Medulla oblongata (tissue), 1 donor: ENCODE results near the gene CLIC3.

Source experiments
- DNase-seq: peaks from one replicate; pipeline ENCODE4 v3.0.0-alpha.2; 2015; ENCODE audit errors: extremely low spot score

The CLIC3 gene

DNA sequence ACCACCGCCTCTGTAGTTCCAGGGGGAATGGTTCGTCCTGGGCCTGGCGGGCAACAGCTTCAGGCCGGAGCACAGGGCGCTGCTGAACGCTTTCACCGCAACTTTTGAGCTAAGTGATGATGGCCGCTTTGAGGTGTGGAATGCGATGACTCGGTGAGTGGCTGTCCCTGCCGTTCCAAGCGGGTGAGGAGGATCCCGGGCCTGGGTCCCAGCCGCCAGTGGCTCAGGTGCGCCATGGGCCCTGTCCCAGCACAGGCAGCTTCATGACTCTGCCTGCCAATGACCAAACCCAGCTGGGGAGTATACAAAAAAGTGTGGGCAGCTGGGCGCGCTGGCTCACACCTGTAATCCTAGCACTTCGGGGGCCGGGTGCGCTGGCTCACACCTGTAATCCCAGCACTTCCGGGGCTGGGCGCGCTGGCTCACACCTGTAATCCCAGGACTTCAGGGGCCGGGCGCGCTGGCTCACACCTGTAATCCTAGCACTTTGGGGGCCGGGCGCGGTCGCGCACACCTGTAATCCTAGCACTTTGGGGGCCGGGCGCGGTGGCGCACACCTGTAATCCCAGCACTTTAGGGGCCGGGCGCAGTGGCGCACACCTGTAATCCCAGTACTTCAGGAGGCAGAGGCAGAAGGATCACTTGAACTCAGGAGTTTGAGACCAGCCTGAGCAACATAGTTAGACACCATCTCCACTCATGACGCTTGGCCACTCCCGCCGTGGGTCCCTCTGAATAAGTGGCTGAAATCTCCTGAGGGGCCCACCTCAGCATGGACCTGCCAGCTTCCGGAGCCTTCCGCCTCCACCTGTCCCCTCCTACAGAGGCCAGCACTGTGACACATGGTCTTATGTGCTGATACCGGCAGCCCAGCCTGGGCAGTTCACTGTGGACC is 43.2 kb downstream of the CLIC3 start:
- DNase-seq: no peak

DNA sequence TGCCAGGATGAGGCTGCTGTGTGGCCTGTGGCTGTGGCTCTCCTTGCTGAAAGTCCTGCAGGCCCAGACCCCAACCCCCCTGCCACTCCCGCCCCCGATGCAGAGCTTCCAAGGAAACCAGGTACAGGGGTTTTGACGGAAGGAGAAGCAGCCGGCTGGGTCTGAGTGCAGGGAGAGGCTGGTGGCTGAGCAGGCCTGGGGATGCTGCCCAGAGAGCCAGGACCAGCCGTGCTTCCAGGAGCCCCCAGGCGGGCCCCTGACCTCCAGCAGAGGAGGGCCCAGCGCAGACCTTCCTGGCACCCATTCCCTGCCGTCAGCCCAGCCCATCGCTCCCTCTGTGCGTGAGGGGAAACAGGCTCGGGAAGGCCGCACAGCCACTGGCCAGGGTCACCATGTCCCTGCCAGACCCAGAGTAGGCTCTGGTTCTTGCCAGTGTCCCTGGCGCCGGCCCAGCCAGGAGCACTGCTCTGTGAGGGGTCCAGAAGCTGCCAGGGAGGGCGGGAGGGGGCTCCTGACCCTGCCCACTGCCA is 44.0 kb downstream of the CLIC3 start:
- DNase-seq: peak; percentile 47

DNA sequence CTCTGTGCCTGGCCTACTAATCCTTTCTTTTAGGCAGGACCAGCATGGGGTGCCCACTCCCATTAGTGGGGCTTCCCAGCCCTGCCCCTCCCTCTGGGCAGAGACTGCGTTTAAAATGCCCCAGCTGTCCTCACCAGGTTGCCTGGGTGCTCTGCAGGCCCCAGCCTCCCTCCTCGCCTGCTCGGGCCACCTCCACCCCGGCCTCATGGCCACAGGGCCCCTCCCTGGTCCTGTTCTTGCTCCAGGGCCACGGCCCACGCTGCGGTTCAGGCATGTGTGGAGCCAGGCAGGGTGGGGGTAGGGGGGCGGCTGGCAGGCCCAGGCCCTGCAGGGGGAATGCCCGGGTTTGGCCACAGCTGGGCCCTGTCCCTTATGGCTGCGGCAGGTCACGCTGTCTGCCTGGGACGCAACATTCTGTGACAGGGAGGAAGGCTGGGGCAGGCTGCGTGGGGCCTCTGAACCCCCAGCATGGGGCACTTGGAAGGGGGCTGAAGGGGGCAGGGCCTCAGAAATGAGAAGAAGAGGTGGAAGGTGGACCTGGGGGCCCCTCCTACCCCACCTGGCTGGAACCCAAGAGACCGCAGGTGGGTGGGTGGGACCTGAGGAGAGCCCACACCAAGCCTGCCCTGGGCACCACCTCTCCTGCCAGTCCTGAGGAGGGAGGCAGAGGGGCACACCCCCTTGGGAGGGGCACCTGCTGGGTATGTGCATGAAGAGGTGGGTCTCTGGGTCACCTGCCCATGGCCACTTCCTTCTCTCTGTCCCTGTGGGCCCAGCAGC is 44.6 kb downstream of the CLIC3 start, which contains the start of gene LCN12:
Gene LCN12 (plus strand): TSS at position 733 of the 780 bp plus-strand sequence. CDS start 55 bp downstream, outside the sequence.
- no peak for DNase-seq

DNA sequence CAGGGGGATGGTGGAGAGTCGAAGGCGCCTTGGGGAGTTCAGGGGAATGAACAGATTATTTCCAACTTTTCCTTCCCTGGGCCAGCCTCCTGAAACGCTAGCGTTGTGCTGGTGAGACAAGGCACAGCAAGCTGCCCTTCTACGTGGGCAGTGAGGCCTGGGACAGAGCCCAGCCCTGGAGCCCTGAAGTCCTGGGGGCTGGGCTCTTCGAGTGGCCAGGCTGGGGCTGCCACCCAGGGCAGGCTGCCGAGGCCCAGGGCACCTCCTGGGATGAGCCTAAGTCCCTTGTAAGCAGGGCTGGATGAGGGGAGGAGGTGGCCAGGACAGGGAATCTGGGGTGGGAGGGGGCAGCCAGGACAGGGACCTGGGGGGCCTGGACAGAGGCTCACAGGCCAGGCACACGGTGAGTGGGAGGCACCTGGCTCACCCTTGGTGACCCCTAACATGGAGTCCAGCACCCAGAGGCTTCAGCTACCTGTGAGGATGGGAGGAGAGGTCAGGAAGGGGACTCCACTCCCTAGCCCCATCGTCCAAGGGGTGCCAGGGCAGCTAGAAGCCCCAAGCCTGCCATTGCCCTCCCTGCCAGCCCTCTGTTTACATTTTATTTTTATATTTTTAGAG is 45.6 kb downstream of the CLIC3 start:
- peak; percentile 52 for DNase-seq

DNA sequence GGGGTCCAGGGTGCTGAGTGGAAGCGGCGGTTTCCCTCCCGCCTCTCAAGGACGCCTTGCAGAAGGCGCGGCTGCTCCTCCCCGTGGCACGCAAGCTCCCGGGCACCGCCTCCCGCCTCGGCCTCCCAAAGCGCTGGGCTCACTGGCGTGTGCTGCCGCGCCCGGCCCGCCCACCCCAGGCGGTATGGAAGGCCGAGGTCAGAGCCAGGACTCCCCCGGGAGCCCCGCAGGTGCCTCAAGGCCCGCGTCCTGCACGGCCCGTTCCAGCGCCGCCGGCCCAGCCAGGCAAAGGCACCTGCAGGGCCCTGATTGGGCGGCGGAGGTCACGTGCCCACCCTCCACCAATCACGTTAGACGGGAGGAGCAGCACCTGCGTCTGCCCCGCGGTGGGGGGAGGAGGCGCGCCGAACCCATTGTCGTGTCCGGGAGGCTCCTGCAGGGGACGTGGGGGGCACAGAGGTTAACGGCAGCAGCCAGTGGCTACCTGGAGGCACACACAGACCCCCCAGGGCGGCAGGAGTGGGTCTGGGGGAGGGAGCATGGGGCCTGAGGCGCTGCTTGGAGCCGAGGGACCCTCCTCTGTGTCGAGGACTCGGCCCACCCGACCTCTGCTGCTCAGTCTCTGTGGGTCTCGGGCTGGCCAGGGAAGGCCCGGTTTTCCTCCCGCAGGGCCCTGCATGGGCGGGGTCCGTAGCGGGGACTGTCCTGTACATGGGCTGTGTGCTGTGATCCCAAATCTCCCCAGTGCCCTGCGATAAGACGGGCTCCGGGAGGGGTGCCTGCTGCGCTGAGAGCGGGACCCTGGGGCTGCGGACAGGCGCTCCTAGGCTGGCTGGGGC is 46.3 kb downstream of the CLIC3 start:
- DNase-seq: peak; percentile 97

DNA sequence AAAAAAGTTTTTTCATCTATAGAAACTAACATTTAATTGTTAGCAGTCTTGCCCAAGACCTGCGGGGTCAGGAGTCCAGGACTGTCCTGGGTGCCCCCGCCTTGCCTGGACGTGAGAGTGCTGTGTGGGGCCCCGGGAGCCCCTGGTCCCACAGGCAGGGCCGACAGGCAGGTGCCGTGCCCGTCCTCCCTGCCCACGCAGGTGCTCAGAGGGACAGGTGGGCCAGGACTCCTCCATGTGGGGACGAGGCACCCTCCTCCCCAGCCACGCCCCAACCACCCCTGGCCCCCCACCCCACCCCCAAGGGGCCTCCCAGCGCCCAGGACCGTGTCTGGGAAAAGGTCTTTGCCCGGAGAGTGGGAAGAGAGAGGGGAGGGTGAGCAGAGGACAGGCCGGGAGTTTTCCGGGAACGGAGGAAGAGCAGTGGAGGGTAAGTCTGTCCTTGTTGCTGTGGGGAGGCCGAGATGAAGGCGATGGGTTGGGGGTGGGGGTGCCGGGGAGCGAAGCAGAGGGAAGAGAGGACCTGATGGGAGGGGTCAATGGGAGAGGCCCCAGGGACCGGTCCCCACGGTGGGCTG is 47.0 kb downstream of the CLIC3 start:
- DNase-seq: peak; percentile 25

DNA sequence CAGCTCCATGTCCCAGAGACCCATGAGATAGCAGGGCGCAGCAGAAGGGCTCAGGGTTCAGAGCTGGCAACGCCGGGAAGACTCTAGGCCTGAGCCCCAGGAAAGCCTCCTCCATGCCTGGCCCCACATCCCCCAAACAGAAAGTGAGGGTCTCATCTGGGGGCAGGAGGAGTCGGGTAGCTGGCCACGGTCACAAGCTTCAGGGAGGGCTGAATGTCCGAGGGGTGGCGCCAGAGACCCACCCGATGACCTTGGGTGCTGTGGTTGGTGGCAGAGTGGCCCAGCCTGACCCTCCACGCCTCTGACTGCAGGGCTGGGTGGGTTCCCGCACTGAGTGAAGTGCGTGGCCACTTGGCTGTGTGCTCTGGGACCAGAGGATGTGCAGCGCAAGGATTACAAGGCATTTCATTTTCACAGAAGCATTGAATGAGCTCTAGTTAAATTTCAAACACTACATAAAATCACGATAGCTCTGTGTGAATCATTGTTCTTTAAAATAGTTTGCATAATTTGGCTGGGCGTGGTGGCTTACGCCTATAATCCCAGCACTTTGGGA is 48.3 kb downstream of the CLIC3 start:
- peak; percentile 79 for DNase-seq

DNA sequence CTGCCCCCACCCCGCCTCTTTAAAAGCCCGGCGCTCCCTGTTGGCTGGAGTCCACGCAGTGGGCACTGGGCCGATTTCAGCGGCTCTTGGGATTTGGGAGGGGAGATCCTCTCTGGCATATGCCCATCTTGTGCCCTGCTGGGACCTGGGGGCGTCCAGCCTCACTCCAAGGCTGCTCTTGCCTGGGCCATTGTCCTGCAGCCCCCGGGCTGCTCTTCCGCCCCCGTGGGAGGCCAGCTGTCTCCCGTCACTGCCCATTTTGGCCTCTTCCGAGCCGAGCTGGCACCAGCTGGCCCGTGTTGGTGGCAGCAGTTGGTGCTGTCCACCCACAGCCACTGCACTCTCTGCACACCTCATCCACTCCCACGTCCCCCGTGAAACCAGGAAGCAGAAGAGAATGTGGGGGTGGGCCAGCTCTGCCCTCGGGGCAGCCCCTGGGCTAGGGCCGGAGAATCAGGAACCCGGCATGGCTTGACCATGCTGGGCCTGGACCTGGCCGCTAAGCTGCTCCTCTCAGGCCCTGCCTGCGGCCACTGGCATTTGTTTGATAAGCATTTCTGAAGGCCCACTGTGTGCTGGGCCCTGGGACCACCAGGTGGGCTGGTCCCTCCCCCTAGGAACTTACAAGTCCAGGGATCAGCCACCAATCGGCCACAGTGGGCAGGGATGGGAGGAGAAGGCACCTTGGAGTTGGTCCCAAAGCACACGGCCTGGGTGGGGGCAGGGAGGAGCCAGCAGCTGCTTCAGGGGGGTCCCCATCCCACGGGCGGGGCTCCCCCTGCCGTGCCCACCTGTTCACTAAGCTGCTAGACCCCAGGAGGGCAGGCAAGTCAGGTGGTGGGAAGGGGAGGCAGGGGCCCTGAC is 49.1 kb downstream of the CLIC3 start:
- peak; percentile 59 for DNase-seq

DNA sequence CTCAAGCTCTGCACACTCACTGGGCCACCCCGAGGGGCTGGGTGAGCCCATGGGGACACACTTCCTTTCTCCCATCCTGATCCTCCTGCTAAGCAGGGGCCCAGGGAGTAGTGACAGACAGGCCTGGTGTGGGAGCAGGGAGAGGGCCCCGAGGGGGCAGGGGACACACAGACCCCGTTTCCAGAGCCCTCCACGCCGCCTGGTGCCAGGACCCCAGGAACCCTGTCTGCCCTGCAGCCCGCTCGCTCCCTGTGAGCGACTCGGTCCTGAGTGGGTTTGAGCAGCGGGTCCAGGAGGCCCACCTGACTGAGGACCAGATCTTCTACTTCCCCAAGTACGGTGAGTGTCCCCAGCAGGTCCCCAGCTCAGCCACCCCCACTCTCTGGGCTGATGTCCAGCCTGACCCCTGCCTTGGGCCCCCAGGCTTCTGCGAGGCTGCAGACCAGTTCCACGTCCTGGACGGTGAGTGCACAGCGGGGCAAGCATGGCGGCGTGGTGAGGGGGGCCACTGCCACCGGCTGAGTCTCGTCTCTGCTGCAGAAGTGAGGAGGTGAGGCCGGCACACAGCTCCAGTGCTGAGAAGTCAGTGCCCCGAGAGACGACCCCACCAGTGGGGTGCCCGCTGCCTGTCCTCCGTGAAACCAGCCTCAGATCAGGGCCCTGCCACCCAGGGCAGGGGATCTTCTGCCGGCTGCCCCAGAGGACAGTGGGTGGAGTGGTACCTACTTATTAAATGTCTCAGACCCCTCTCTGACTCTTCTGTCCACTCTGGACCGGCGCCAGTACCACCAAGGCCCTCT is 49.9 kb downstream of the CLIC3 start:
- no peak for DNase-seq

DNA sequence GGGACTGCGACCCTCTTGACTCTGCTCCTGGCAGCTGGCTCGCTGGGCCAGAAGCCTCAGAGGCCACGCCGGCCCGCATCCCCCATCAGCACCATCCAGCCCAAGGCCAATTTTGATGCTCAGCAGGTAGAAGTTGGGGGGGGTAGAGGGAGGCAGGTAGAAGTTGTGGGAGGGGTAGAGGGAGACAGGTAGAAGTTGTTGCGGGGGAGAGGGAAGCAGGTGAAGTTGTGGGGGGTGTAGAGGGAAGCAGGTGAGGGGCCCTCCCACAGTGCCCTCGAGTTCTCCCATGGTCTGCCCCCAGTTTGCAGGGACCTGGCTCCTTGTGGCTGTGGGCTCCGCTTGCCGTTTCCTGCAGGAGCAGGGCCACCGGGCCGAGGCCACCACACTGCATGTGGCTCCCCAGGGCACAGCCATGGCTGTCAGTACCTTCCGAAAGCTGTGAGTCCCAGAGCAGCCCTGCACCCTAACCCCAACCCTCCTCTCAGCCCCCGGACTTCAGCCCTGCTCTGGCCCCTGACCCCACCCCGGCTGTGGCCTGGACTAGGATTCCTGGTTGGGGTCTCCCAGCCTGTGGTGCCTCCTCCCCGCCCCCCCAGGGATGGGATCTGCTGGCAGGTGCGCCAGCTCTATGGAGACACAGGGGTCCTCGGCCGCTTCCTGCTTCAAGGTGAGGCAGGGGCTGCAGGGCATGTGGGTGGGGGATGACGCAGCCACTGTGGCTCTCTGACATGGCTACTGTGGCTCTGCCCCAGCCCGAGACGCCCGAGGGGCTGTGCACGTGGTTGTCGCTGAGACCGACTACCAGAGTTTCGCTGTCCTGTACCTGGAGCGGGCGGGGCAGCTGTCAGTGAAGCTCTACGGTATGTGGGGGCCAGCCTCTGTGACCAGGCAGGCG is 50.8 kb downstream of the CLIC3 start:
- DNase-seq: no peak
